ENCODE measurements around the gene PSMB10.
"Not testable (repeated sequence)": the region's sequence is repeated elsewhere in the genome, so short reads cannot be mapped to it uniquely, and the experiment has no call there.

PSMB10 gene

DNA sequence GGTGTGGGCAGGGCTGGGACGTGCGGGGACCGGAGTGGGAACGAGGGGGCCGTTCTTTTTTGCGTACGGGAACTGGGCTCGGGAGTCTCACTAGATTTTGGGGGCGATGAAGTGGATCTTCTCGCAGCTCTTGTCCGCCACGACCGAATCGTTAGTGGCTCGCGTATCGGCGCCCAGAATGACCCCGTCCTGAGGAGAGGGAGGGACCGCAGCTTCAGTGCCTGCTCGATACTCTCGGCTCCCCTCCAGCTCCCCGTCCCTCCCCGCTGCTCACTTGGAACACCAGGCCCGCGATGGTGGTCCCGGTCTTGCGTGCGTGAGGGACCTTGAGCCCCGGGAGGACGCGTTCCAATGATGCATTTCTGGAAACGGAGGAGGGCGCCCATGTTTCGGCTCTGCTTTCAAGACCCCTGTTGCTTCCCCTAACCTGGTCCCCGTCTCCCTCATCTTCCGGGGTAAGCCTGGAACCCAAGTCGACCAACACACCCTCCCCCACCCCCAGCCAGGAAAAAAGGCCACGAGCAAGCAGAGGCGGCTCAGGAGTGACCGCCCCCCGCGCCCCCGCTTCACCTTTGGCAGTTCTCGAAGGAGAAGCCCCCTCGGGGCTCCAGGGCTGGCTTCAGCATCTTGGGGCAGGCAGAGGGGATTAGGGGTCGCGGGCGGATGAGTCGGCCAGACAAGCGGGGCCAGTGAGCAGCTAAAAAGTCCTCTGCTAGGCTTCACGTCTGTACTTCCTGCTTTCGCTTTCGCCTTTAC lies at the start of gene PSMB10:
Gene PSMB10 (minus strand): TSS at position 727 of the 756 bp plus-strand sequence. CDS start 101 bp downstream, at position 626.
- peak; percentile 82 for DNase-seq (ENCODE audit: low read depth)

DNA sequence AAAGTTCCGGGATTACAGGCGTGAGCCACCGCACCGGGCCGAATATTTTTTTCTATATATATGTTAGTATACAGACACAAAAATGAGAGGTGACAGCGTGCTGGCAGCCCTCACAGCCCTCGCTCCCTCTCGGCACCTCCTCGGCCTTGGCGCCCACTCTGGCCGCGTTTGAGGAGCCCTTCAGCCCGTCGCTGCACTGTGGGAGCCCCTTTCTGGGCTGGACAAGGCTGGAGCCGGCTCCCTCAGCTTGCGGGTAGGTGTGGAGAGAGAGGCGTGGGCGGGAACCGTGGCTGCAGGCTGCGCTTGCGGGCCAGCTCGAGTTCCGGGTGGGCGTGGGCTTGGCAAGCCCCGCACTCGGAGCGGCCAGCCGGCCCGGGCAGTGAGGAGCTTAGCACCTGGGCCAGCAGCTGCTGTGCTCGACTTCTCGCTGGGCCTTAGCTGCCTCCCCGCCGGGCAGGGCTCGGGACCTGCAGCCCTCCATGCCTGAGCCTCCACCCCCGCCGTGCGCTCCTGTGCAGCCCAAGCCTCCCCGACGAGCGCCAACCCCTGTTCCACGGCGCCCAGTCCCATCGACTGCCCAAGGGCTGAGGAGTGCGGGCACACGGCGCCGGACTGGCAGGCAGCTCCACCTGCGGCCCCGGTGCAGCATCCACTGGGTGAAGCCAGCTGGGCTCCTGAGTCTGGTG lies 45.5 kb upstream of the PSMB10 start:
- DNase-seq (ENCODE audit: low read depth) = no peak

DNA sequence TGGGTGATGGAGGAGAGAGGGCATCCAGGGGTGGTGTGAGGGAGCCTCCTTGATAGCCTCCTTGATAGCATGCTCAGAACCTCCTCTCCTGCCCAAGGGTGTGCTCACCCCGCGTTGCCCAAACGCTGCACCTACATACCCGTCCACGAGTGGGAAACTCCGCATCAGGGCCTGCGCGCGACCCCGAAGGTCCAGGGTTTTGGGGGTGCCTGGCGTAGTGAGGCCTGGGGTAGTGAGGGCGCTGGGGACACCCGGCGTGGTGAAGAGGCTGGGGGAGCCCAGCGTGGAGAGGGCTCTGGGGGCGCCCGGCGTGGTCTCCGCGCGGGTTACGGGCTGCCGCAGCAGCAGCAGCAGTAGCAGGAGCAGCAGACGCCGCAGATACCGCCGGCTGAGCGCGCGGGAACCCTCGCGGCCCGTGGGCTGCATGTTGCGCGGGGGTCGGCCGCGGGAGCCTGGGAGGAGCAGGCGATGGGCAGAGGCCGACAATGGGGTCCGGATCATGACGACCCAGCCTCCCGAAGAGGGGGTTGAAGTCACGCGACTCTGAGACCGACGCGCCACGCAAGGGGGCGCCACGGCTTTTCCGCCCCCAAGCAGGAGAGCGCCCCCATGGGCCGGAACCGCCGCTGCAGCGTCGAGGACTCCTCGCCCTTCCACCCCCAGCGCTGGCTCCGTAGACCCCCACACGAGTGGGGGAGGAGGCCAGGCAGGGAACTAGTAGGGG lies 43.5 kb upstream of the PSMB10 start, which contains the start of gene DPEP3:
Gene DPEP3 (minus strand): TSS at position 545 of the 724 bp plus-strand sequence. CDS start 119 bp downstream, at position 426.
- DNase-seq (ENCODE audit: low read depth) = no peak

DNA sequence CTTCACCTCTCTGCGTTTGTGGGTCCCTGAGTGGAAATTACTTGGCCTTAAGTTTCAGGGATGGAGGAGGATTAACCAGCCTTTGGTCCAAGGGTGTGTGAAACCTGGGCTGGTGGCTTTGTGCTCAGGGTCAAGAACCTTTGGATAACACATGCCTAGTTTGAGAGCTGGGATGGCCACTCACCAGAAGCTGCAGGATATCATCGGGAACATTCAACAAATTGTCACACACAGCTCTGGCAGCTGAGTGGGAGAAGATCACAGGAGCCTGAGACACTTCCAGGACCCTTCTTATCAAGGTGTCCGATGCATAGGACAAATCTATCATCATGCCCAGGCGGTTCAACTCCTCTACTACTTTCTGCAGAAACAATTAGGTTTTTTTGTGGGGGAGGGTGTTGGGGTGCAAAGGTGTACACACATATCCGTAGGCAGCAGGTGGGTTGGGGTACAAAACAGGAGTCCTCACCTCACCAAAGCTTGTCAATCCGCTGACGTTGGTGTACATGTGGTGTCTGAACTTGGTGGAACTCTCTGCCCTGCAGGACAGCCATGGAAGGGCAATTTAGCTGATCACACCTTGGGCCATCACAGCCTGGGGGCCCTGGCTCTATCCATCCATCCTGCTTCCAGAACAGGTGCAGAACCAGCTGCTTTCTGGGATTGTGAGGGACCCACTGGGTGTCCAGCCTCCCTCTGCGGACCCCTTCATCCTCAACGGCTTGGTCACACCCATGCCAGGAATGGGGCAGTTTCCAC lies 41.0 kb upstream of the PSMB10 start:
- no peak for DNase-seq (ENCODE audit: low read depth)

DNA sequence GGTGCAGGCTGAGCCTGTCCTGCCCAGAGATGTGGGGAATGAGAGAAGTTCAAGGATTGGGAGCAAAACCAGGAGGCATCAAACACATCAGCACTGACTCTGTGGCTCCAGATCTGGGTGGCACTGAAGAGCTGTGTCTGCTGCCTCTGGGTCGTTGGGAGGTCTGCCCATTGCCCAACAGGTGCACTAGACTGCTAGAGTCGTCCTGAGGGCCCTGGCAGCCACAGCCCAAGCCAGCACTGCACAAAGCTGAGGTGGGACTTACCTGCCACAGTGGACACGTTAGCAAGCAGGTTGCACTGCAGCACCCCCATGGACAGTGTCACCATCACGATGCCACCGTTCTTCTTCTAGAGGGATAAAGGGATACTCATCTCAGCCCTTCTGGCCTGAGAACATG lies 40.4 kb upstream of the PSMB10 start:
- no peak for DNase-seq (ENCODE audit: low read depth)

DNA sequence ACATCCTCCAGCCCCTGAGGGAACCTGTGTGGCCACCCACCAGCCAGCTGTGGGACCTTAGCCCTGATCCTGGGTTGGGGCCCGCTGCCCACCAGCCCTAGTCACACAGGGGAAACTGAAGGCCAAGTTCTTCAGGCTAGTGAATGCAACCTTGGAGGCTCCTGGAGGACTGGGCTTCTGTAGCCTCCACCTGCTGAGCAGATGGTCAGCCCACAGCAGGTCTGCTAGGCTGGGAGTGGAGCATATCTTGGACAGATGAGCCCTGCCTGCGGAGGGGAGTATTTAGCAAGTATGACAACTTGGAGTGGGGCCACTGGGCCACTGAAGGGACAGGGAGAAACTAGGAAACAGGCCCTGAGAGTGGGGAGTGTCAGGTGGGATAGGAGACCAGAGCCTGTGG lies 39.6 kb upstream of the PSMB10 start:
- no peak for DNase-seq (ENCODE audit: low read depth)

DNA sequence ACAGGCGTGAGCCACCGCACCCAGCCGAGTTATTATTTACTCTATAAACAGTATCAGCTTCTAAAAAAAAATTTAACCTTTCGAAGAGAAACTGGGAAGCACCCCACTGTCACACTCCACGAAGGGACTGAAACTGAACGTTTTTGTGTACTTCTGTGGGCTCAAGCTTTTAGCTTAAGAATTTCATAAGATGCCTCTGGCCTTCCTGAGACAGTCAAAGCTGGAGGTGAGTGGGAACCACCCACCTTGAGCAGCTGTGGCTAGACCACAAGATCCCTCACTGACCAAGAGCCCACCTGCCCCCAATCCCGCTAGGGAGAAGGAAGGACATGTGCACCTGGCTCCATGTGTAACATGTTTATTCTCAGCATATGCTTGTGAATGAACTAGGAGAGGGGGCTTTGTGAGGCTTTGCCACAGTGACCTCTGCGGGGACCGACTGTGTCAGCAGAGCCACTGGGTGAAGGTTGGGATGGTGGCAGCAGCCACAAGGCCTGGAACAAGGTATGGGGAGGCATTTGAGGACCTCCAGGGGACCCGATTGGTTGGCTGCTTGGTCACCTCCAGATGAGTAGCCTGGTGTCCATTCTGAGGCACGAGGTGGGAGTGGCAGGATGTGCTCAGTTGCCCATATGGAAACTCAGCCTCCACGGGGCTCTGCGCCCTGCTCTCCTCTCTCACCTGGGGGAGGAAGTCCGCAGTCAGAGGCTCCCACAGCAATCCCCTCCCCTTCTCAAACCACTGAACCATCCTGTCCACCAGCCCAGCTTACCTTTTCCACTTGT lies 38.9 kb upstream of the PSMB10 start:
- no peak for DNase-seq (ENCODE audit: low read depth)

DNA sequence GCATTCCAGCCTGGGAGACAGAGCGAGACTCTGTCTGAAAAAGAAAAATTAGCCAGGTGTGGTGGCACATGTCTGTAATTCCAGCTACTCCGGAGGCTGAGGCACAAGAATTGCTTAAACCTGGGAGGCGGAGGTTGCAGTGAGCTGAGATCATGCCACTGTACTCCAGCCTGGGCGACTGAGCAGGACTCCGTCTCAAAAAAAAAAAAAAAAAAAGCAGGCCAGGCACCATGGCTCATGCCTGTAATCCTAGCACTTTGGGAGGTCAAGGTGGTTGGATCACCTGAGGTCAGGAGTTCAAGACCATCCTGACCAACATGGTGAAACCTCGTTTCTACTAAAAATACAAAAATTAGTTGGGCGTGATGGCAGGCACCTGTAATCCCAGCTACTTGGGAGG lies 35.6 kb upstream of the PSMB10 start:
- DNase-seq (ENCODE audit: low read depth) = not testable (repeated sequence)

DNA sequence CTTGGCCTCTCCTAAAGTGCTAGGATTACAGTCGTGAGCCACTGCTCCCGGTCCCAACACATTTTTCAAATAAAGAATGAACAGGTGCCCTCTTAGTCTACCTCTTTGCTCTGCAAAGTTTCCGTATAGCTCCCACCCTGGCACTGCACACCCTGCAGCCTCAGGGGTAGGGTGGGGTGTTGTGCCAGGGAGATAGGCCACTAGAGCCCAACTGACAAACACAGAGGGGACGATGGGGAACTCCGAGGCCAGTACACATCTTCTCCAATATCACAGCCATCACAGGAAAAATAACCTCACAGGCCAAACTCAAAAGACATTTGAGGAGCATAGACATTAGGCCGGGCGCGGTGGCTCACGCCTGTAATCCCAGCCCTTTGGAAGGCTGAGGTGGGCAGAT lies 34.5 kb upstream of the PSMB10 start:
- DNase-seq (ENCODE audit: low read depth) = no peak

DNA sequence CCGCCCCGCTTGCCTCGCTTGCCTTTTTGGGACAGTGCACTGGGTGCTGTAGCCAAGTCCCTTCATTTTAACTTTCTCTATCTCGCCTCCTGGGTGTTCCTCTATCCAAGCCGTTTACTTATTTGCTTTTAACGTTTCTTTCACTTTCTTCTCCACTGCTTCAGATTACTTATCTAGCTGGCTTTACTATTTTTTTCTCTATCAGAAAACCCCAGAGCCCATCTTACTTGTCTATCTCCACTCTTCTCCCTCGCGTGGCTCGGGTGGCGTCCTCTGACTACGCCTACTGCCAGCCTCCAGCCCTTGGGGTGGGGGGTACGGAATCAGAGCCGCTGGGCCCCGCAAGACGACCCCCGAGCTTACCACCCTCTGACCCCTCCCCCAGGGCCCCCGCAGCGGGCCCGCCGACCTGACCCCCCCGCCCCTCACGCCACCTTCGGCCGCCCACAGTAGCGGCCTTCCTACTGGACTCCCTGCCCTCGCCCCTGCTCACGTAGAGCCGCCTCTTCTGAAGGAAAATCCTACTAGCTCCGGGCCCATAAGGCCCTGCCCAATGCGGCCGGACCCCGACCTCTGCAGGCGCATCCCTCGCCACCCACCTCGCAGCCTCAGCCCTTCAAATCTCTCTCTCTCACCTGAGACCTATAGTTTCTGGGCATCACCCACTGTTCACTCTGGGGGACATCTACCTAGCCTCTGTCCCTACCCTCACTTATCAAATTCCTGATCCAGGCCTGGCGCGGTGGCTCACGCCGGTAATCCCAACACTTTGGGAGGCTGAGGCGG lies 32.8 kb upstream of the PSMB10 start:
- peak; percentile 34 for DNase-seq (ENCODE audit: low read depth)

DNA sequence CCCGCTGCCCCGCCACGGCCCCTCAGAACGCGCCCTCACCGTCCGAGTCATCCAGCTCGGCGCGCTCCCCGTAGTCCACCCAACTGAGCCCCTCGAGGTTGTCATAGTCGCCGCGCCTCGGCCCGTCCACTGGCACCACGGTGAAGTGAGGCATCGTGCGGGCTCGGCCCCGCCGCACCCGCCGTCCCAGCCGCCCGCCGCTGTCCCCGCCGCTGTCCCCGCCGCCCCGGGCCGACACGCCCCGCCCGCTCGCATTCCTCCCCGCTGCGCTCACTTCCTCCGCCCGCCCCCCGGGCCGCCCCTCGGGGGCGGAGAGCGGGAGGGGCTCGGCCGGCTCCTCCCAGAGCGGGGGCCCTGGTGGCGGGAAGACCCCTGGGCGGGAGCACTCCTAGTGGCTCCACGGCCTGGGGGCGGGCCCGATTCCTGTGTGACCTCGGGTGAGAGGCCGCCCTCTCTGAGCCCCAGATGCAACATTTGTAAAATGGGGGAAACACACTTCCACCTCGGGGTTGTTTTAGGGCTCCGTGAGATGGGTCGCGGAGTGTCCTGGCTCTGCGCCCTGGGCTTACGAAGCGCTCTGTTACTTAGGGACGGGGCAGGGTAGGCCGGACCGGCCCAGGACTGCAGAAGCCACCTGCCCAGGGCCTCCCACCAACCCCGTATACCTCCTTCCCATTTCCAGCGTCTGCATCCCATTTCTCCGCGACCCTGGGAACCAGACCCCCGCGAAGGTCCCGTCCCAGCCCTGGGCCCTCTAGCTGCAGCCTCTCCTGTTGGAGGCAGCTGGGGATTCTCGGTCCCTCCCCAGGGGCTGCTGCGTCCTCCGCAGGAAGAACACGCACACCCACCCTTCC lies 32.0 kb upstream of the PSMB10 start, which contains the start of gene SLC12A4:
Gene SLC12A4 (minus strand): TSS at position 238 of the 854 bp plus-strand sequence. CDS start 84 bp downstream, at position 154.
- DNase-seq (ENCODE audit: low read depth) = peak; percentile 70

DNA sequence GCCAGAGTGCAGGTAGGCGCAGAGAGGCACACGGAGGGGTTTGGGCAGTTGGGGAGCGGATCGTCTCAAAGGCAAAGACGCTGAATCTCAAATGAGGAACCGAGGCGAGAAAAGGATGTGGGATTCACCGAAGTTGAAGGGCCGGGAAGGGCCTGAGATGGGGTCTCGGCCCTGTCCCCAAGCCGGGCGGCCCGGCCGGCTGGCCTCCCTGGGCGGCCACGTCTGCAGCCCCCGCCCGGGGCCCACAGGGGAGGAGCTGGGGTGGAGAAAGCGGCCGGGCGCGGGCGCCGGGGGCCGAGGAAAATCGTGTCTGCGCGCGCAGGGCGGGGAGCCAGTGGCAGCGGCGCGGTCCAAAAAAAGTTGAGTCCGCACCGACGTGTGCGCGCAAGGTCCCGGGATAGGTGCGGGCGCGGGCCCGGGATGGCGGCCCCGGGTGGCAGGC lies 31.3 kb upstream of the PSMB10 start:
- peak; percentile 36 for DNase-seq (ENCODE audit: low read depth)

DNA sequence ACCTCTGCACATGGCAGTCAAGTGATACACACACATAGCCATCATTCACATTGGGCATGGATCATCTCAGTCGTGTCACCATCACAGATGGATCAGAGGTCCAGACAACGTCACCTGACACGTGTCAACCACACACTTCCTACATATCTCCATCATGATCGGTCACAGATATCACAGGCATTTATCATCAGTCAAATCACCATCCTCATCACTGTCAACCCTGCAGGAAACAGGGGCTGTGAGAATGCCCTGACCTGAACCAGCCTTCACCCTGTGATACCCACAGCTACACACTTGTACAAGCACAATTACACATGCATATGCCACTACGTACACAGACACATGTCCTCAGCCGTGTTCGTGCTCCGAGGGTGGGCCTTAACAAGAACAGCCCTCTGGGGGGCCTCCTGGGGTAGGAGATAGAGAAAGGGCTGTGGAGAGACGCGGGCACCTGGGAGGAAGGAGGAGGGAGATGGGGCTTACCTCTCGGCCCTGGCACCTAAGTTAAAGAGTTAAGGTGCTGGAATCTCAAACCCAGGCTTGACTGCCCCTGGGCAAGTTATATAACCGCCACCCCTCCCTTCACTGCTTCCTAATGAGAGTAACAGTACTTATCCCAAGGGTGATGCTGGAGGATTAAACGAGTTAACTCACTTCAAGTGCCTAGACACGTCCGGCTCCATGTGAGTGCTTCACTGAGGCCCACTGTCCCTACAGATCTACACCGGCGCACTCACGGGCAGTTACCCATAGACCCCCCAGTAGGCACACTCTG lies 30.7 kb upstream of the PSMB10 start:
- DNase-seq (ENCODE audit: low read depth) = peak; percentile 33

DNA sequence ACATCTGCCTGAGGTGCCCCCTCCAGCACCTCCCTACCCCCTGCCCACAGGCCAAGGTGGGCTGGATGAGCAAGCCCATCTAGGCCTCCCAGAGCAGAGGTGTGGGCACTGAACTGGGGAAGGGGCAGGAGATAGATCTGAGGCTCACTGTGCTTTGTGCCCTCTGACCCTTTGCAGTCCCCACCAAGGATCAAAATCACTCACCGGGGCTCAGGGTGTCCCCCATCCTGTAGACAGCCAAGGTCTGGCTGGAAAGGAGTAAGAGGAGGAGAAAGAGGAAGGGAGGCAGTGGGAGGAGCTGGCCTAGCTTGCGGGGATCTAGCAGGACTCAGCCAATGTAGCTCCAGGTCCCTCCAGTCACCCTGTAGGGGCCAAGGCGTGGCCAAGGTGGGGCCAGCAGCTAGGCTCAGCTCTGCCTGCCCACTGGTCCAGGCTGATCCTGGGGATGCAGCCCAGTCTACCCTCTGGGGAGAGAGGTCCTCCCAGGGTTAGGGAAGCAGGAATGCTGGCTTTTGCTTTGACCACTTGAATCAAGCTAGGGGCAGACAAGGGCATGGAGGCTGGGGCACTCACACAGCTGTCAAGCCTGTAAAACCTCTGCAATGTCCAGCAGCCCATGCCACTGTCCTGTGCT lies 30.0 kb upstream of the PSMB10 start:
- DNase-seq (ENCODE audit: low read depth) = peak; percentile 53

DNA sequence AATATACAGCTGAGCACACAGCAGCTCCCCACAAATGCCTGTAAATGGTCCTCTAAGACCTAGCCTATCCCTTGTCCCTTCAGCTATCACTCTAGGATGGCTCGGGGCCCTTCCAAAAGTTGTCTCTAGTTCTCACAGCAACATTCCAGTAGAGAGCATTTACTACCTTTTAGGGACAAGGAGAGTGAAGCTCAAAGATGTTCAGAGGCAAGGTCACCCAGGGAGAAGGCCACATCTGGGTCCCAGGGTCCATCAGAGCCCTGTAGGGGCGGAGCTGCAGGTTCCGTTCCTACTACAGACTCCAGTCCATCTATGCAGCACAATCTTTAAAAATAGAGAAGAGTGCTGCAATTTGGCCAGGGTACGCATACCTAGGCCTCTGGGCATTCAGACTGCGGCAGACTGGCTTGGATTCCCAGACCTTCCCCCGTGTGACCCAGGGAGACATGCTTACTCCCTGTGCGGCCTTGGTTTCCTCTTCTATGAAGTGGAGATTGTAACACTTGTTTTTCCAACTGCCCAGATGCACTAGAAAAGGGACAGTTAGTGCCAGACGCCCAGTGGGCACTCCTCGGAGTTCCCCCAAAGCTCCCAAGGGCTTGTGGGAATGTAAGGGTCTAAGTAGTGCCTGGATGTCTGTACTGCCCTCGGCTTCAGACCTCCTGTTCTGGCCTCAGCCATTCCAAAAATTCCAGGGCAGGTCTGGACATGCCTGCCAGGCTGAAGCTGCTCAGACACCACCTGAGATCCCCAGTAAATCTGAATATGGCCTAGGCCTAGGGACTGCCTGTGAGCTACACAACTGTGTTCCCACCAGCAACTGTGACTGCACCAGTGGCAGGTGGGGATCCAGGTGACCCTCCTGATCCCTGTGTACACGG lies 29.3 kb upstream of the PSMB10 start:
- DNase-seq (ENCODE audit: low read depth) = peak; percentile 41

DNA sequence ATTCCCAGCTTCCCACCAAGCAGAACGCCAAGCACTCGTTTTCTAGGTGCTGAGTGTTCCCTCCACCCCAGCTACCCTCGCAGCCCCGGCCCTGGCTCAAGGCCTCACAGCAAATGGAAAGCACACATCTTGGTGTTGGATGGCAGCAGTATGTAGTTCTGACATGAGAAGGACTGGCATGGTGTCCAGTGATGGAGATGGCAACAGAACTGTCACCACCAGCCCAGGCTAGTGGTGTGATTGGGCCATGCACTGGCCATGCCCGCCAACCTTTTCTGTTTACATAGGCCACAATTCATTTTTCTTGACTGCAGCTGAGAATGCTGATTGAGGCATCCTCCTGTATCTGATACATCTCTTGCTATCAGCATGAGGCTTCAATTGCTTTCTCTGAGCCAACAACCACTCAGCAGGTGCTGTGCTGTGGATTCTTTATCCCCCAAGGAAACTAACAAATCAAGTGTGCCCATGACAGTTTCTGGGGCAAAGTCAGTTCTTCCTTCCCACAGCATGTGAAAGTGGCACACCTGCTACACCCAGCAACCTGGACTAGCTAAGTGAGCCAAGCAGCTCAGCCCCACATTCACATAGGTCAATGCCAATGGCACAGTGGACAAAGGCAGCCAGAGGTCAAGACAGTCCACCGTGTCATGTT lies 28.0 kb upstream of the PSMB10 start:
- no peak for DNase-seq (ENCODE audit: low read depth)
